Hepatocyte (in vitro differentiated cells): ENCODE results near the gene CASTOR1.

ENCODE experiments used
- CTCF ChIP-seq: fragments of 200-600 bp; sonication (generic); IDR thresholded peaks from 2 replicates; pipeline ENCODE4 v1.5.1; 2016; ENCODE audit warnings: antibody characterized with exemption, mild to moderate bottlenecking; ENCODE audit not compliant: poor library complexity
- EZH2 ChIP-seq: fragments of 200-600 bp; sonication (generic); IDR thresholded peaks from 2 replicates; pipeline ENCODE4 v1.6.1; 2016; ENCODE audit warnings: antibody characterized with exemption, mild to moderate bottlenecking, borderline replicate concordance

DNA sequence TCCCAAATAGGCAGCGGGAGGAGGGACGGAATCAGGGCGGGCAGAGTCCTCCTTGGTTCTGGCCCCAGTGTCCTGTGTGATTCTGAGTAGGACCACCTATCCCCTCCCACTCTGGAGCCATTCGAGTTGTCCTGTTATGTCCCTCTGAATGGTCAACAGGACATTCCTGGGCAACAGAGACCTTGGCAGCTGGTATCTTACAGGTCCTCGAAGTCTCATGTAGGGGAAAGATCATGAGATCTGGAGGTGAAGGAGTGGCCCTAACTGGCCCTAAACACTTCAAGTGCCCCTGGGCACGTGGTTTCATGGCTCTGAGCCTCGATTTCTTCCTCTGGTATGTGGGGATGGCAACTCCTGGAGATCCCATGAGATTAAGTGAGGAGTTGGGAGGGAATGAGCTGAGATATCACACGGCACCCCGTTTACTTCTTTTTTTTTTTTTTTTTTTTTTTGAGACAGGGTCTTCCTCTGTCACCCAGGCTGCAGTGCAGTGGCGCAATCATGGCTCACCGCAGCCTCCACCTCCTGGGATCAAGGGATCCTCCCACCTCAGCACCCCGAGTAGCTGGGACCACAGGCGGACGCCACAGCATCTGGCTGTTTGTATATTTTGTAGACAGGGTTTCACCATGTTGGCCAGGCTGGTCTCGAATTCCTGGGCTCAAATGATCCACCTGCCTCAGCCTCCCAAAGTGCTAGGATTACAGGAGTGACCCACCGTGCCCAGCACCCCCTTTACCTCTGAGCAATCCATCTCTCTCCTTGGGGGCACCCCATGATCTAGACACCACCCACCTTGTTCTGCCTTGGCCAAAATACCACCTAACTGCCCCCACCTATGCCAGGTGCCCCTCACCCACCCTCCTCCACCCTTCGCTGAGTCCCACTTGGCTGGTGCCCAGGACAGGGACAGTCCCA lies 49.6 kb downstream of the CASTOR1 start:
- TF ChIP-seq CTCF: no peak
- TF ChIP-seq EZH2: no peak
